HCT116 (cell line): Measurements from ENCODE around the gene UPK3BL1.
"Not testable (repeated sequence)": the region's sequence is repeated elsewhere in the genome, so short reads cannot be mapped to it uniquely, and the experiment has no call there.

Experiments used
- ATF3 ChIP-seq: IDR thresholded peaks from 2 replicates; pipeline ENCODE4 v1.6.1; 2012
- CBX3 ChIP-seq: IDR thresholded peaks from 2 replicates; pipeline ENCODE4 v1.6.1; 2012; ENCODE audit warnings: low read depth
- CEBPB ChIP-seq: IDR thresholded peaks from 2 replicates; pipeline ENCODE4 v1.6.1; 2012; ENCODE audit warnings: low read depth
- CTCF ChIP-seq, 3 experiments: fragments of 200-600 bp in 1 of 3; sonication (generic) in 1 of 3; IDR thresholded peaks in 2 of 3; conservative IDR thresholded peaks in 1 of 3; 2 replicates each; pipeline ENCODE4 v1.5.1; 2012 to 2017; ENCODE audit warnings: low read depth in 2 of 3, low read length in 2 of 3, antibody characterized with exemption in 1 of 3, borderline replicate concordance in 1 of 3, control low read depth in 1 of 3, mild to moderate bottlenecking in 1 of 3, mixed read lengths in 1 of 3, mixed run types in 1 of 3, moderate library complexity in 1 of 3; ENCODE audit not compliant: insufficient read depth in 1 of 3
- EZH2 ChIP-seq: fragments of 200-600 bp; sonication (generic); IDR thresholded peaks from 2 replicates; pipeline ENCODE4 v1.6.1; 2017; ENCODE audit warnings: antibody characterized with exemption, mixed run types
- RAD21 ChIP-seq: IDR thresholded peaks from 2 replicates; pipeline ENCODE4 v1.6.1; 2012; ENCODE audit warnings: low read depth, mild to moderate bottlenecking
- REST ChIP-seq: IDR thresholded peaks from 2 replicates; pipeline ENCODE4 v1.6.1; 2012; ENCODE audit warnings: low read depth
- SIN3A ChIP-seq: IDR thresholded peaks from 2 replicates; pipeline ENCODE4 v1.6.1; 2012; ENCODE audit warnings: low read depth
- TCF7L2 ChIP-seq: IDR thresholded peaks from 2 replicates; pipeline ENCODE4 v1.7.0; 2011; ENCODE audit warnings: borderline replicate concordance, inconsistent platforms; ENCODE audit not compliant: insufficient read depth, insufficient read length; ENCODE audit errors: extremely low read depth
- ZBTB33 ChIP-seq: IDR thresholded peaks from 2 replicates; pipeline ENCODE4 v1.6.1; 2011; ENCODE audit warnings: mild to moderate bottlenecking, low read length, moderate library complexity; ENCODE audit not compliant: insufficient replicate concordance; ENCODE audit errors: extremely low read depth

- not testable (repeated sequence) for TF ChIP-seq CTCF (IDR thresholded peaks at IDR 0.05 in 2 of 3, conservative IDR thresholded peaks at IDR 0.05 in 1 of 3; ENCODE audit: borderline replicate concordance in 1 of 3, insufficient read depth in 1 of 3, low read depth in 2 of 3, low read length in 2 of 3); EZH2; TCF7L2; REST; ZBTB33; CBX3; ATF3; SIN3A; RAD21; CEBPB
Observed at GRCh38 chr7:102589857-102590256, 52.7 kb downstream of the UPK3BL1 start.
